Measurements from ENCODE around the gene HOXA13. TPM values are rescaled to one million over a fixed set of nuclear protein-coding genes. Genes with fewer than 3 reads are reported as not detected.

HOXA13 gene
- total RNA-seq, 2 experiments from 2014 or later = 0.32 to 0.54 TPM

DNA sequence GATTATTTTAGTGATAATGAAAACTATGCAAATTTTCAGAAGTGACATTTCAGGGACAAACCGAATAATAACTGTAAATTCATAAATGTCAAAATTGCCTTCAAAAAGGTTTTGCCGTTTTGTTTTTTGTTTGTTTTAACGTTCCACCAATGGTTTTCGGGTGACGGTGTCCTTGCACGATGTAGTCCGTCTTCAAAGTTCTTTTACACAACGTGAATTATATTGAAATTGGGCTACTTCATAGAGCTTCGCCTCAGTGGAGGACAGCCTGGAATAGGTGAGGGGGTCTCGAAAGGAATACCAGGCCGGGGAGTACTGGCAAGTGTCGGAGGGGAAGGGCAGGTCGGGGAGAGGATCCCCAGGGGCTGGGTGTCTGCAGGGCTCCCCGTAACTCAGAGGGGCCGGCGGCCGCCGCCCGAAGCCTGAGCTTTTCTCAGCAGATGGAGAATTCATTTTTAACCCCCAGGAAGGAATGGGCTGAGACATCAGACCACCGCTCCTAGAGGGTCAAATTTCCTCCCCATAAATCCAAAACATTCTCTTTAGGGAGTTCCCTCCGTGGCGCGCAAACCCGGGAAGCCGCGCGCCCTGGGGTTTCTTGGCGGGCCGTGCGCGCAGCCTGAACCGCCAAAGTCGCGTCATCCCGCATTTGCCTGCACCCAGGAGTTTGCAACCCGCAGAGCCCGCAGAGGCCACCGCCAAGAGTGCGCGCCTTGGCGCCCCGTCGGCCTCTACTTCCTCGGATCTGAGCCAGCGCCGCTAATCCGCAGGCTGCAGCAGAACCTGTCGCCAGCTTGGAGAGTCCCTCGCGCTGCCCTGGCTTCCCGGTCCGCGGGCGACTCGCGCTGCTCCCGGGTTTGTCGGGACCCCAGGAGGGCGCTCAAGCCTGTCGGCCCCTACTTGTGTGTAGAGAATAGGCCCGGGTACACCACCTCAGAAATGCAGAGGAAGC lies 25.4 kb upstream of the HOXA13 start:
- BruUV-seq (replicated peaks) = no TSS peak
- no peak overlapping the region for H2AFZ ChIP-seq (ENCODE audit: low read length)
- no peaks in the 10 kb centered on the region for H3K36me3 ChIP-seq (ENCODE audit: insufficient read depth, low read length)
- H3K4me2 ChIP-seq (ENCODE audit: low read length) = no peak overlapping the region
- H3K9me3 ChIP-seq (ENCODE audit: low read length) = no peaks in the 10 kb centered on the region
- no peak for TF ChIP-seq EZH2phosphoT487 (IDR thresholded peaks at IDR 0.05; ENCODE audit: borderline replicate concordance, low read depth, low read length)
- DNase-seq (ENCODE audit: low spot score) = no peak
- H4K20me1 ChIP-seq (ENCODE audit: insufficient read depth, low read length) = no peaks in the 10 kb centered on the region
- ChIA-PET CTCF (ENCODE audit: unreplicated experiment) (no interaction called here), POLR2A (no interaction called here)
- no peaks in the 10 kb centered on the region for H3K79me2 ChIP-seq (ENCODE audit: insufficient read depth, low read depth, low read length)
- intact Hi-C loops (cut with micrococcal nuclease; ENCODE audit: unreplicated experiment) = no loop called here
- H3K27ac ChIP-seq (ENCODE audit: low read depth, low read length, poor library complexity, severe bottlenecking) = no peak overlapping the region
- H3K4me1 ChIP-seq (ENCODE audit: insufficient read depth, low read length, poor library complexity, severe bottlenecking) = no peaks in the 10 kb centered on the region
- no peak overlapping the region for H3K4me3 ChIP-seq (ENCODE audit: low read depth, low read length, poor library complexity, severe bottlenecking)
- H3K9me2 ChIP-seq (ENCODE audit: insufficient read depth, low read length) = no peaks in the 10 kb centered on the region

DNA sequence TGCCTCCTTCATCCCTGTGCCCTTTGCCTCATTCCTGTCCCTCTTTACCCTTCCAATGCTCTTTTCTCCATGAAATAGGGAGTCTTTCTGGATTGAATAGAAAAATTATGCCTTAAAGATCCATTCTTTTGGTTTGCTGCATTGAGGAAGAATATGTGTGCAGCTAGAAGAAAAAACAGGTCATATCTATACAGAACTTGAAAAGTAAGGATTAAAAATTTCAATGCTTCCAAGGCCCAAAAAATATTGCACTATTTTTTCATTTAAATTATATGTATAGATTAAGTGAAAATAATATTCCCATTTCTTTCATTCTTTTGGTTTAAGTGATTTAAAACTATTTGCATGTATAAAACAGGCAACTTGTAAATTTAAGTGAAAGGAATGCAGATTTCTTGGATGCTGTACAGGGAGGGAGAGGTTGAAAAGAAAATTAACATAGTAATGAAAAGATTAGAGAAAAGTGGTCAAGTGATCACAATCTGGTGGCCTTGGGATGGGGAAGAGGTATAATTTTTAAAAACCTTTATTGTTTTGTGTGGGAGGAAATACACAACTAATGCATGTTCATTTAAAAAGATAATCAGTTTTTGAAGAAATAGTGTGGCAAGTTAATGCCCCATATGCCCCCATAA lies 24.2 kb upstream of the HOXA13 start:
- intact Hi-C loops (cut with micrococcal nuclease; ENCODE audit: unreplicated experiment) = no loop called here
- no peaks in the 10 kb centered on the region for H3K36me3 ChIP-seq (ENCODE audit: insufficient read depth, low read length)
- H3K27ac ChIP-seq (ENCODE audit: low read depth, low read length, poor library complexity, severe bottlenecking) = no peak overlapping the region
- H3K4me3 ChIP-seq (ENCODE audit: low read depth, low read length, poor library complexity, severe bottlenecking) = no peak overlapping the region
- no peak overlapping the region for H3K4me2 ChIP-seq (ENCODE audit: low read length)
- no peaks in the 10 kb centered on the region for H3K9me3 ChIP-seq (ENCODE audit: low read length)
- CTCF ChIA-PET (ENCODE audit: unreplicated experiment) = no interaction called here
- no TSS peak for BruUV-seq (replicated peaks)
- no peak for DNase-seq (ENCODE audit: low spot score)
- POLR2A ChIA-PET = no interaction called here
- no peak for TF ChIP-seq EZH2phosphoT487 (IDR thresholded peaks at IDR 0.05; ENCODE audit: borderline replicate concordance, low read depth, low read length)
- TF ChIP-seq, protein P1, sequence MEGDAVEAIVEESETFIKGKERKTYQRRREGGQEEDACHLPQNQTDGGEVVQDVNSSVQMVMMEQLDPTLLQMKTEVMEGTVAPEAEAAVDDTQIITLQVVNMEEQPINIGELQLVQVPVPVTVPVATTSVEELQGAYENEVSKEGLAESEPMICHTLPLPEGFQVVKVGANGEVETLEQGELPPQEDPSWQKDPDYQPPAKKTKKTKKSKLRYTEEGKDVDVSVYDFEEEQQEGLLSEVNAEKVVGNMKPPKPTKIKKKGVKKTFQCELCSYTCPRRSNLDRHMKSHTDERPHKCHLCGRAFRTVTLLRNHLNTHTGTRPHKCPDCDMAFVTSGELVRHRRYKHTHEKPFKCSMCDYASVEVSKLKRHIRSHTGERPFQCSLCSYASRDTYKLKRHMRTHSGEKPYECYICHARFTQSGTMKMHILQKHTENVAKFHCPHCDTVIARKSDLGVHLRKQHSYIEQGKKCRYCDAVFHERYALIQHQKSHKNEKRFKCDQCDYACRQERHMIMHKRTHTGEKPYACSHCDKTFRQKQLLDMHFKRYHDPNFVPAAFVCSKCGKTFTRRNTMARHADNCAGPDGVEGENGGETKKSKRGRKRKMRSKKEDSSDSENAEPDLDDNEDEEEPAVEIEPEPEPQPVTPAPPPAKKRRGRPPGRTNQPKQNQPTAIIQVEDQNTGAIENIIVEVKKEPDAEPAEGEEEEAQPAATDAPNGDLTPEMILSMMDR (conservative IDR thresholded peaks at IDR 0.05; ENCODE audit: low read length) = no peak
- H3K4me1 ChIP-seq (ENCODE audit: insufficient read depth, low read length, poor library complexity, severe bottlenecking) = no peaks in the 10 kb centered on the region
- H3K79me2 ChIP-seq (ENCODE audit: insufficient read depth, low read depth, low read length) = no peaks in the 10 kb centered on the region
- H2AFZ ChIP-seq (ENCODE audit: low read length) = no peak overlapping the region
- H3K9me2 ChIP-seq (ENCODE audit: insufficient read depth, low read length) = no peaks in the 10 kb centered on the region
- H4K20me1 ChIP-seq (ENCODE audit: insufficient read depth, low read length) = no peaks in the 10 kb centered on the region

DNA sequence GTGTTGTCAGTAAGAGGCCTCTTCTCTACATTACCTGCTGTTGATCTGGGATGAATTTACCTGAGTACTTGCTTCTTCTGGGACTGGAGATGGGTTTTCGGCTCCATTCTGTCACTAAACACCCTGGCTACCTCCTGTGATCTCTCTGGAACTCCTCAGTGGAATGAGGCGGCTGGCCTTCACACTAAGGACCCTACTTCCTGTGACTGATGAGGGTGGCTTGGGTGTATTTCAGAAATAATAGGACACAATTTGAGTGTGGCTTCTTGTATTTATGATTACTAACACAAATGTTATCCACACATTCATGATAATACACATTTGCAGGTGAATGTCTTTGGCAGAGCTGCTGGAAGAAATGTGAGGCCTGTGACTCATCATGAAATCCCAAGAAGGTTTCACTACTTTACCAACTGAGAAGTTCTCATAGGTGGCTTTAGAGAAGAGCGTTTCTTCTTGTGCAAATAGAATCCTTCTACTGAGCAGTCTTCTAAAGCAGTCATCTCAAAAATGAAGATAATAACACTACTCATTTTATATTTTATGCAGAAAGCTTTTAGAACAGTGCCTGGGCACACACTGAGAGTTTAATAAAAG lies 21.4 kb upstream of the HOXA13 start:
- no peaks in the 10 kb centered on the region for H3K79me2 ChIP-seq (ENCODE audit: insufficient read depth, low read depth, low read length)
- no peak for TF ChIP-seq EZH2phosphoT487 (IDR thresholded peaks at IDR 0.05; ENCODE audit: borderline replicate concordance, low read depth, low read length)
- no peak overlapping the region for H3K4me3 ChIP-seq (ENCODE audit: low read depth, low read length, poor library complexity, severe bottlenecking)
- CTCF ChIA-PET (ENCODE audit: unreplicated experiment) = no interaction called here
- BruUV-seq (replicated peaks) = no TSS peak
- DNase-seq (ENCODE audit: low spot score) = no peak
- H3K4me2 ChIP-seq (ENCODE audit: low read length) = no peak overlapping the region
- no peaks in the 10 kb centered on the region for H3K9me3 ChIP-seq (ENCODE audit: low read length)
- H3K27ac ChIP-seq (ENCODE audit: low read depth, low read length, poor library complexity, severe bottlenecking) = no peak overlapping the region
- no peaks in the 10 kb centered on the region for H3K9me2 ChIP-seq (ENCODE audit: insufficient read depth, low read length)
- POLR2A ChIA-PET = no interaction called here
- H3K36me3 ChIP-seq (ENCODE audit: insufficient read depth, low read length) = no peaks in the 10 kb centered on the region
- H3K4me1 ChIP-seq (ENCODE audit: insufficient read depth, low read length, poor library complexity, severe bottlenecking) = no peaks in the 10 kb centered on the region
- H2AFZ ChIP-seq (ENCODE audit: low read length) = no peak overlapping the region
- intact Hi-C loops (cut with micrococcal nuclease; ENCODE audit: unreplicated experiment) = no loop called here
- no peaks in the 10 kb centered on the region for H4K20me1 ChIP-seq (ENCODE audit: insufficient read depth, low read length)

Measured in OCI-LY7 (cell line).